DMS53 treated with DMSO at 0.1 percent for 48 hours (cell line): Measurements from ENCODE around the gene MYL2.

Experiments used
- DNase-seq: peaks from one replicate; lab custom pipeline; 2025; ENCODE audit not compliant: unreplicated experiment; lab: John Stamatoyannopoulos, UW

MYL2 gene

DNA sequence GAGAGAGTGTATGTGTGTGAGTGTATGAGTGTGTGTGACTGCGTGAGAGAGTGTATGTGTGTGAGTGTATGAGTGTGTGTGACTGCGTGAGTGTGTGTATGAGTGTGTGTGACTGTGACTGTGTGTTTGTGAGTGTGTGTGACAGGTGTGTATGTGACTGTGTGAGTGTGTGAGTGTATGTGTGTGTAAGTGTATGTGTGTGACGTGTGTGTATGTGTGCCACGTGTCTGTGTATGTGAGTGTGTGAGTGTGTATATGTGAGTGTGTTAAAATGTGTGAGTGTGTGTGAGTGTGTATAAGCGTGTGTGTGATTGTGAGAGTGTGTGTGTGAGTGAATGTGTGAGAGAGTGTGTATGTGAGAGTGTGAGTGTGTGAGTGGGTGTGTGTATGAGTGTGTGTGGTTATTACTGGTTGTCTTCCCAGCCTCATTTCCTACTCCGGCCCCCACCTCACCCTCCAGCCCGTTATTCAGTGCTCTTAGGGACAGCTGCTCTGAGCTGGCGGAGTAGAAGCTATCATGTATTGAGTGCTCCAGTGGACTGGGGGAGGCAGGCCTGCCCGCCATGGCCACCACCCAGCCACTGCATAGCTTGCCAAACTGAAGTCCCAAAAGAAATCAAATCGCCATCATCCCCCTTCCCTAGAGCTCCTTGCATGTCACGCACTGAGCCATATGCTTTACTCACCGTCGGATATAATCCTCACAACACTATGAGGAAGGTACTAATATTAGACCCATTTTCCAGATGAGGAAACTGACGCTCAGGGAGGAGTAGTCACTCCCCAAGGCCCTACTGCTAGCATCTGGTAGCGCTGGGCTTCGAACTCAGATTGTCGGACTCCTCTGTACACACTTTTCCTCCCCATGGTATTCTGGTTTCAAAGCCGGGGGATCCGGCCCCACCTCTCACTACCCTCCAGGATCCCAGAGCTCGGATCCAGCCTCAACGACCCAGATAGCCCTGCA, 10.3 kb upstream of the MYL2 start:
- no peak for DNase-seq

DNA sequence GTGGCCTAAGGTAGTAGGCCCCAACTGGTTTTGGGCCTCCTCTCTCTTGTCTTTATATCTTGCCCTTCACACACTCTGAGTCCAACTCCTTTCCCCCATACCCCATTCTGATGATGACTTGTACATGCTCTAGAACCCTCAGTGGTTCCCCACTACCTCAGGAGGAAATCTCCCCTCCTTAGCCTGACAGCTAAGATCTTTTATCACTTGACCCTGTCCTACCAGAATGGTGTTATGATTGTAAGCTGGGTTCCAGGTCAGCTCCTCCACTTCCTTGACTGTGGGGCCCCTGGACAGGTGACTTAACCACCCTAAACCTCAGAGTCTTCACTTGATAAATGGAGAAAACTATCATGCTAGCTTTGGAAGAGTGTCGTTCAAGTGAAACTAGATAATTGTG, 9.4 kb upstream of the MYL2 start:
- DNase-seq = no peak

DNA sequence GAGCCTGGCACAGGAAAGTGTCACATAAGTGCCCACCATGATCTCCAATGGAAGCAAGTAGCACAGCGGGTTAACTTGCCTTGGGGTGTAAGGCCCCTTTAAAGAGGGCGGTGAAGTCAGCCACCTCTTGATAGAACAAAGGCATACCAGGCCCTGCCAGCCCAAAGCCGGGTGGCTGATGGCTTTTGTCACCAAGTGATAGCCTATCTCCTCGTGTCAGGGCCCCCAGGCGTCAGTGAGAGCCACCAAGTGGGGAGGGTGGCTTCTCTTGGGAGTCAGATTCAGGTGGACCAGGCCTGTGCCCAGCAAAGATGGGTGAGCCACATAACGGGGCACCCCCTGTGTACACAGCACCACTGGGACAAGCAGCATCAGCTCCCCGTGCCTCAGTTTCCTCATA, 8.3 kb upstream of the MYL2 start:
- no peak for DNase-seq

DNA sequence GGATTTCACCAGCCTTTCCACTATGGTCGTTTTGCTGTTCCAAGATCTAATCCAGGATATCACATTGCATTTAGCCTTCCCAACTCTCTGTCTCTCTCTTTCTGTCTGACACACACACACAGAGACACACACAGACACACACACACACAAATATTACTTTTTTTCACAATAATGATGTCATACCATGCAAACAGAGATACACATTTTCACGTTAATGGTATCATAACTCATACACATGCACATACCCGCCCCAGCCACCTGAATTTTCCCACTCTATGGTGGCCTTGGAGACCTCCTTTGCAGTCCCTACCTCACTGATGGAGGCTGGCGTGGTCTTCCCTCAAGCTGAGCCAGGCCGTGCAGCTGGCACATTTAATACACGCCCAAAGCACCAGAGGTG, 7.2 kb upstream of the MYL2 start:
- DNase-seq = no peak

DNA sequence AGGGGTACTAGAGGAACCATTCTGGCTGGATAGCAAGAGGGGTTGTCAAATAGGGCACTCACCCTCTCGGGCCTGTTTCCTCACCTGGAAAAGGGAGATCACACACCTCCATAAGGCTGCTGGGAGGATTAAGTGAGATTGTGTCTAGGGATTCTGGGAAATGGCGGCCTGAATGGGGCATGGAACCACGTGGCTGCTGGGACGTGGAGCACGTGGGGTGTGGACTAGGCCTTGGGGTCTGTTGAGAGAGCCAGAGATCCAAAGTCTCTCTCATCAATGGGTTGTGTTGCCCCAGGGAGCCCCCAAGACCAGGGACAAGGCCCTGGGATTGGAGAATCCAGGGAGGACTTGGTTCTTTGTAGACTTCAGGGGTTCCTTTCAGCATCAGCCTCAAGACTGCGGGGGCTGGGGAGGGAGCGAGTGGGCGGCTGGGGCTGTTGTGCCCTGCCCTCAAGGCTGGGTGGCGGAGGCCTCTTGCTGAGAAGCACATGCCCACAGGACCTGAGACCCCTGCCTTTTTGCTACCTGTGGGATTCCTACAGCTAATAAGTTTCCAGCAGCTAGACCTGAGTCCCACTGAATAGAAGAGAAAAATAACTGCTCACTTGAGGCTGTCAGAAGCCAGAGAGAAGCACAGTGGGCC, 3.4 kb upstream of the MYL2 start:
- DNase-seq = no peak

DNA sequence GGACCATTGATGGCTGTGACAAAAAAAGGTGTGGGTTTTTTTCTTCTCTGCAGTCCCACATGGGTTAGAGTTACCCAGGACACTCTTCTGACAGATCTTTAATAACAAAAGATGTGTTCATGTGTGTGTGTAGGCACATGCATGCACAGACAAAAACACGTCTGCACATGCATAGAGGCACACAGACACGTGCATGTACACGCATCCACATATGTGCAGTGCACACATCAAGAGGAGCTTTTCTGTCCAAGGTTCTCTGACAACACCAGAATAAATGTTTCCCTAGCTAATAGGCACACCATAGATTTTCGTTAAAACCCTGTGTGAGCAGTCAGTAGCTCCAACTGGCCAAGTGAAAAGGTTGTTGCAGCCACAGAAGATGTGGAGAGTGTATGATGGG, 2.8 kb upstream of the MYL2 start:
- DNase-seq = no peak

DNA sequence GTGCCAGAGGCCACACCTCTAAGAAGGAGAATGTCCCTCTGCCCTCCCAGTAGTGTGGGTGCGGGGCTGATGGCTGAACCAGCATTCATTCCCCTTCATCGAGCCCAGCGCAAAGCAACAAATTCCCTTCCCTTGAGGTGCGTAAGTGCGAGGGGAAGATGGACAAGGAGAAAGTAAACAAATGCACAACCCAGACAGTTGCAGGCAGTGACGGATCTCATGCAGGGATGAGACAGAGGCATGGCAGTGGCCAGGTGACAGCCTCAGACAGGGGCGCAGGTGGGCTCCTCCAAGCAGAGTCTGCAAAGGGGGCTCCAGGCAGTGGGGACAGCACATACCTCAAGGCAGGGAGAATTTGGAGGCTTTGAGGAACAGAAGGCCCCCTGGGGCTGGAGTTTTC, 2.3 kb upstream of the MYL2 start:
- no peak for DNase-seq

DNA sequence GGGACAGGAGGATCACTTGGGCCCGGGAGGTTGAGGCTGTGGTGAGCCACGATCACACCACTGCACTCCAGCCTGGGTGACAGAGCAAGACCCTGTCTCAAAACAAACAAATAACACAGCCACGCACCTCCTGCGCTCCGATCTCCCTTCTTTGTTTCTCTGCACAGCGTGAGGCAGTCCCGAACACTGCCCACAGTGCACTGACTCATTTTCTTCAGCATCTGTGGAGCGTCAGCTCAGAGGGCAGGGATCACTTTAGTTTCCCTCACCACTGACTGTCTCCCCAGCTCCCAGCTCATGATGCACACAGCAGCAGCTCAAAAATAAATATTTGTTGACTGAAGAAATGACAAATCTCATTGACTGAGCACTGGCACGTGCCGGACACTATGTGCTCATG, 883 bp upstream of the MYL2 start:
- DNase-seq = no peak

DNA sequence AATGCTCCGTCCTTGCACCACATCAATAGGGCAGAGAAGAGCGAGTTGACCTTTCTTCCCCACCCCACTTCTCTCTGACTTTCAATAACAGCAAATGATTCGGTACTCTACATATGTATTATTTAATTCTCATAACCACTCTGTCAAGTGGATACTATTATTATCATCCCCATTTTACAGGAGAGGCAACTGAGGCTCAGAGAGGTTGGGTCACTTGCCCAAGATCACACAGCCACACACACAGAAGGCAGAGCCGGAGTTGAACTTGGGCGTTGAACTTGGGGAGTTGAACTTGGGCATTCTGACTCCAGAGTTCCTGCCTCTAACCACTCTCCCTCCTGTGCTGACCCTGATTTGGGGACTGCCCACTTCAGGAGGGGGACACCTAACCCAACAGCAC, 659 bp downstream of the MYL2 start:
- DNase-seq = no peak

DNA sequence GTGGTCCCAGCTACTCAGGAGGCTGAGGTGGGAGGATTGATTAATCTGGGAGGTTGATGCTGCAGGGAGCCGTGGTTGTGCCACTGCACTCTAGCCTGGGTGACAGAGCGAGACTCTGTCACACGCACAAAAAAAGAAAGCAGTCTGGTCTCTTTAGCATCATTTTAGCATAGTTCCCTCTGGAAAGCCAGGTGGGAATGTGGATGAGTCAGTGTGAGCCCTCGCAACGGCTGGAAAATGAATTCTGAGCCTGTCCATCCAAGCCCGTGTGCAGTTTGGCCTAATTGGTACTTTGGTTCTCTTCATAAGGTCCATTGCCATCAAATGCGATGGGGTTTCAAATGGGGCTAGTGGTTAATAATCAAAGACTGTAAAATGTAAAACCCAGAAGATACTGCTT, 2.4 kb downstream of the MYL2 start:
- no peak for DNase-seq

DNA sequence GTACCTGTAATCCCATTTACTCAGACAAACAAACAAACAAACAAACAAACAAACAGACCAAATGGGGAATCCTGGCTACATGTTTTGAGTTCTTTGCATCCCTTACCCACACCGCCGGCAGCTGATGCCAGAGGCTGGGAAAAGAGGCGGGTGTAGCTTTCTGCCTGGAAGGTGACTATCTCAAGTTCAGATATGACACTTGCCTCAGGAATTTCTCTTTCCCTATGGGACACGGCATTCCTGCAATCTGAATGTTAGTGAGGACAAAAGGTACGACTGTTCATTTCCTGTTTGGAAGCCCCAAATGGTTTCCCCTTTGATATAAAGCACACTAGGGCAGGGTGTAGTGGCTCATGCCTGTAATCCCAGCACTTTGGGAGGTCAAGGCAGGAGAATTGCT, 2.9 kb downstream of the MYL2 start:
- DNase-seq = no peak

DNA sequence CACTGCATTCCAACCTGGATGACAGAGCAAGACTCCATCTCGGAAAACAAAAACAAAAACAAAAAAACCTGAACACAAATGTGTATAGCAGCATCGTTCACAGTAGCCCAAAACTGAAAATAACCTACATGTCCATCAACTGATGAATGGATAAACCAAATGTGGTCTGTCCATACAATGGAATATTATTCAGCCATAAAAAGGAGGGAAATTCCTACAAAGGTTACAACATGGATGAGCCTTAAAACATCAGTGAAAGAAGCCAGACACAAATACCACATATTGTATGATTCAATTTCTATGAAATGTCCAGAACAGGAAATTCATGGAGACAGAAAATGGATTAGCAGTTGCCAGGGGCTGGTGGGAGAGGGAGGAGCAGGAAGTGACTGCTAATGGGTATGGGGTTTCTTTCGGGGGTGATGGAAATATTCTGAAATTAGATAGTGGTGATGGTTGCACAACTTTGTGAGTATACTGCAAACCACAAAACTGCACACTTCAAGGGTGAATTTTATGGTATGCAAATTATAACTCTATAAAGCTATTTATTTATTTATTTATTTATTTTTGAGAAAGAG, 4.0 kb downstream of the MYL2 start:
- DNase-seq = no peak

DNA sequence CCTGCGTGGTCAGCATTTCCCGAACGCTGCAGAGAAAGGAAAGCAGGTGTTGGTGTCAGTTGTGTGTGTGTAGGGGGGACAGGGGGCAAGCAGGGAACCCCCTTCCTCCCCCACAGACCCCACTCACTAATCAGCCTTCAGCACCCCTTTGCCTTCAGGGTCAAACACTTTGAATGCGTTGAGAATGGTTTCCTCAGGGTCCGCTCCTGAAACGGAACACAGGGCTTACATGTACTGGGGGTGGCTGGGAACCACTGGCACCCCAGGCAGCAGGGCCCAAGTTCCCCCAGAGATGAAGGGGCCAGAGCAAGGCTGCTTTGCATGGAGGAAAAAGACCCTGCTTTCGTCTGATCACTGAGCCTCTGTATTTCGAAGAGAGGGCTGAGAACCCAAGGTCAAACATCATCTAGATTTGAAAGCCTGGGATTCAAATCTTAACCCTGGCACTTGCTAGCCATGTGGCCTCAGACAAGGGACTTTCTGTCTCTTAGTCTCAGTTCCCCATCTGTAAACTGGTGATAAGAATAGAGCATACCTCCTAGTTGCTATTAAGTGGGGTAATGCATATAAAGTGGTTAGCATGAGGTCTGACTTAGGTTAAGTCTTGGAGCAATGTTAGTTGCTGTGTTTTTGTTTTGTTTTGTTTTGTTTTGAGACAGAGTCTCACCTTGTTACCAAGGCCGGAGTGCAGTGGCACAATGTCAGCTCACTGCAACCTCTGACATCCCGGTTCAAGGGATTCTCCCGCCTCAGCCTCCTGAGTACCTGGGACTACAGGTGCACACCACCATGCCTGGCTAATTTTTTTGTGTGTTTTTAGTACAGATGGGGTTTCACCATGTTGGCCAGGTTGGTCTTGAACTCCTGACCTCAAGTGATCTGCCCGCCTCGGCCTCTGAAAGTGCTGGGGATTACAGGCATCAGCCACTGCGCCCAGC, 7.0 kb downstream of the MYL2 start:
- no peak for DNase-seq

DNA sequence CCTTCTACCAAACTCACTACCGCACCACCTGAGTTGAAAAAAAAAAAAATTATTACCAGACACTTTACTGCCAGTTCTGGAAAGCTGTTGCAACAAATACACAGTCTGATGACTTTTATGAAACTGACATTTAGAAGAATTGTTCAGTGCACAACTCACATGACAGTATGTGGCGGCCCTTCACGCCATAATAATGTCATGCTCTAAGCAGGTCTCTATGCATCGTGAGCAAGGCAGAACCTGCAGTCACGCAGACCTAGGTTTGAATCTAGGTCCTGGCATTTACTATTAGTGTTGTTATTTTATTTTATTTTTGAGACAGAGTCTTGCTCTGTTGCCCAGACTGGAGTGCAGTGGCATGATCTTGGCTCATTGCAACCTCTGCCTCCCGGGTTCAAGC, 8.1 kb downstream of the MYL2 start:
- DNase-seq = no peak

DNA sequence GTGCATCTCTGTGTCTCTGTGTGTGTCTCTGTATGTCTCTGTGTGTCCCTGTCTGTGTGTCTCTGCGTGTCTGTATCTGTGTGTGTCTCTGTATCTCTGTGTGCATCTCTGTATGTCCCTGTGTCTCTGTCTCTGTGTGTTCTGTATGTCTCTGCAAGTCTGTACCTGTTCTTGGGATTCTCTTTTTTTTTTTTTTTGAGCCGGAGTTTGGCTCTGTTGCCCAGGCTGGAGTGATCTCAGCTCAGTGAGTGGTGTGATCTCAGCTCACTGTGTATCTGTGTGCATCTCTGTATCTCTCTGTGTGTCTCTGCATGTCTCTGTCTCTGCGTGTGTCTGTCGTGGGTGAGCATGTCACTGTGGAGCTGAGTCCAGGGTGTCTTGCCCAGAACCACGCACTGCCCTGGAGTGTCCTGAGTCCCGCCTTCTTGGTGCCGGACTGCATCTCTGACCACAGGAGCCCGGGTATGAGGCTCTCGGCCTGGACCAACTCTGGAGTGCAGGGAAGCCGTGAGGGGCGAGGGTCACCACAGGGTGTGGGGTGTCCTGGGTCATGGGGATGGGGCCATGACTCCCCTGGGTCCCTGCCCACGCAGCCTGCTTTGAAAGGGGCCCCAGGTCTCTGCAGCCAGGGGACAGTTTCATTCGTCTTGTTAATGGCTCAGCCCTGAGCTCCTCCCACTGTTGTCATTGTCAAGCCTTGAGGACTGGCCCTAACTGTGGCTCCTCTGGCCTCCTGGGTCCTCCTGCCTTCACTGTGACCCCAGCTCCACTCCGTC, 11.8 kb downstream of the MYL2 start:
- DNase-seq = no peak

DNA sequence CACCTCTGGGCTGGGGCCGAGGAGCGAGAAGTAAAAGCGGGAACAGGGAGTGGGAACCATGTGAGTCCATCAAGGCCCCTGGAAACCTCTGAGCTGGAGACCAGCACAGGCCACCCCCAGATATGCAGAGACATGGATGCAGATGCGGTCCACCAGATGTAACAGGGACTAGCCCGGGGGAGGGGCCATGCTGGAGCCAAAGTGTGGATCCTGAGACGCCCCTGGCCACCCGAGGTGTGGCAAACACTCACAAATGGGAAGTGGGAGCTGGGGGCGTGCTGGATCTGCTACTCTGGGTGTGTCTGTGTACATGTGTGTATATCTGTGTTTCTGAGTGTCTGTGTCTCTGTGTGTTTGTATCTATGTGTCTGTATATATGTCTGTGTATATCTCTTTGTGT, 12.8 kb downstream of the MYL2 start:
- no peak for DNase-seq

DNA sequence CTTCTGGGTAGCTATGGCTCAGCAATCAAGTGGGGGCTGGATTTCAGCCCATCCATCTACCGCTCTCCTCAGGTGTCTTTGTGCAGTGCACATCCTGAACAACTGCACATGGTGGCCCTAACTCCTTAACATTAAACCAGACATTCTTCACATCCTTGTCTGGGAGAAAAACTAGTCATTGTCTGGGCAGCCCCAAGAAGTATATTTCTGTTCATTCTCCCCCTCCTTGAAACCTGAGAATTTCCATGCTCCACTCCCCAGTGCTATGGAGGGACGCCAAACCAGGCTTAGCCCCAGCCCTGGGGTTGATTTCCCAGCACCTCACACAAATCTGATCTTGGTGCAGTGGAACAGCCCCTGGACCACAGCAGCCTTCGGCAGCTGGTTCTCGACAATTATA, 13.4 kb downstream of the MYL2 start:
- no peak for DNase-seq

DNA sequence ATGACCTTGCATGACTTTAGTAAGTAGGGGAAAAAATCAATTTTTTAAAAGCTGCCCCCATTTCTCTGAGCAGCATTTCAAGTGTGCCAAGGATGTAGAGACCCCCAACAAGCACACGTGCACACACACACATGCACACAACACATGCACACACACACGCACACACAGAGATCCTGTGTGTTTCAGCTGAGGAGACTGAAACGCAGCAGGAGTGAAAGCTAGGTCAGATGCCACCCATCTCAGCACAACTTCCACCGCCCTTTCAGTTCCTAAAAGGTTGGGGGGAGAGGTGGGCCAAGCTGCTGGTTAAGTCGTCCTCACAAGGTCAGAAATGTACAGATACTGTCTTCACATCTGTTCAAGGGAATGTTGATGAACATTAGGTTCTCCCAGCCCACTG, 13.9 kb downstream of the MYL2 start:
- no peak for DNase-seq

DNA sequence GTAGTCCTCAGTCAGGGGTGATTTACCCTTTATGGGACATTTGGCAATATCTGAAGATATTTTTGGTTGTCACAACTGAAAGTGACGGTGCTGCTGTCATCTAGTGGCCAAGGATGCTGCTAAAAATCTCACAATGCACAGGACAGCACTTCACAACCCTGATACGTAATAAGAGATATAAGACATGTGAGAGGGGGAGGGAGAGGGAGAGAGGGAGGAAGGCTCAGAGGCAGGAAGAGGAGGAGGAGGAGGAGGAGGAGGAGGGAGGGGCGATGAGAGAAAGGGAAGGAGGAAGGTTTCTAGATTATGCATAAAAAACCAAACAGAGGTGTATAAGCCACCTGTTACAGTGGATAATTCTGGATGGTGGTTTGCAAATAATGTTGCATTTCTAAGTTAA, 14.3 kb downstream of the MYL2 start:
- DNase-seq = no peak

DNA sequence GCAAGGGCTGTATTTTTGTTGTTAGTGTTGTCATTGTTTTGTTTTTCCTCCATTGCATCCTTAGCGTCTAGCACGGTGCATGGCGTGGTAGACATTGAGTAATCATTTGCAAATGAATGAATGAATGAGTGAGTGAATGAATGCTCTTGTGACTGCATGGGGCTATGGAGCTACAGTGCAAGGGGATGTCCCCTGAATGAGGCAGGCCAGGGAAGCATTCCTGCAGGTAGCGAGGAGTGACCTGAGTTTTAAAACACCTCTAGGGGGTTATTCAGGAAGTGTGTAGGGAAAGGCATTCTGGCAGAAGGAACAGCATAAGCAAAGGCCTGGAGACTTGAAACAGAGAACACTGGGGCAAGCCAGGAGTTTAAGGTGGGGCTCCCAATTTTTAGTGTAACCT, 16.9 kb downstream of the MYL2 start:
- DNase-seq = no peak
